CD4-positive, alpha-beta memory T cell (primary cell): Measurements from ENCODE around the gene C17orf113. TPM values are rescaled to one million over a fixed set of nuclear protein-coding genes. Genes with fewer than 3 reads are reported as not detected.

Experiments used
- CTCF ChIA-PET: fragments of 350-600 bp; sonication (Branson Sonifier 250); formaldehyde crosslinking; loops from one replicate; lab custom pipeline; 2021; ENCODE audit warnings: inconsistent platforms; ENCODE audit not compliant: partially characterized antibody; lab: Charles Lee
- POLR2A ChIA-PET: fragments of 350-600 bp; sonication (Branson Sonifier 250); formaldehyde crosslinking; loops from one replicate; lab custom pipeline; 2021; ENCODE audit not compliant: partially characterized antibody; lab: Charles Lee
- DNase-seq, 5 donors: peaks; one replicate each; pipeline versions ENCODE4 v3.0.0 to v3.0.0-alpha.2; 2020 to 2022; ENCODE audit warnings: mixed read lengths in 1 of 5
- H3K27ac ChIP-seq: one replicate; pipeline ENCODE4 v1.7.0; 2013; ENCODE audit warnings: low read depth, low read length
- H3K27me3 ChIP-seq: 2 replicates; pipeline ENCODE4 v1.7.0; 2013; ENCODE audit warnings: mild to moderate bottlenecking, low read length, moderate library complexity; ENCODE audit not compliant: insufficient read depth
- H3K36me3 ChIP-seq: 2 replicates; pipeline ENCODE4 v1.7.0; 2013; ENCODE audit warnings: mild to moderate bottlenecking, low read length, moderate library complexity; ENCODE audit not compliant: insufficient read depth
- H3K4me1 ChIP-seq: 2 replicates; pipeline ENCODE4 v1.7.0; 2013; ENCODE audit warnings: mild to moderate bottlenecking, low read length, moderate library complexity; ENCODE audit not compliant: insufficient read depth
- H3K4me3 ChIP-seq, 2 donors: one replicate each; pipeline ENCODE4 v1.7.0; 2013; ENCODE audit warnings: low read length in 2 of 2, mild to moderate bottlenecking in 1 of 2
- H3K9me3 ChIP-seq, 2 donors: one replicate each; pipeline ENCODE4 v1.7.0; 2013; ENCODE audit warnings: low read length in 2 of 2, control low read depth in 1 of 2; ENCODE audit not compliant: control insufficient read depth in 1 of 2
- H3K27ac Mint-ChIP-seq, 7 donors: one replicate each; pipeline ENCODE4 v1.8.0; 2020 to 2021; ENCODE audit warnings: mixed read lengths in 7 of 7, mild to moderate bottlenecking in 6 of 7, inconsistent platforms in 3 of 7, moderate library complexity in 3 of 7
- H3K27me3 Mint-ChIP-seq, 2 donors: one replicate each; pipeline ENCODE4 v1.8.0; 2020 to 2021; ENCODE audit warnings: mixed read lengths in 2 of 2
- H3K36me3 Mint-ChIP-seq, 2 donors: one replicate each; pipeline ENCODE4 v1.8.0; 2020 to 2021; ENCODE audit warnings: mixed read lengths in 2 of 2, inconsistent platforms in 1 of 2, mild to moderate bottlenecking in 1 of 2
- H3K4me1 Mint-ChIP-seq, 4 donors: one replicate each; pipeline ENCODE4 v1.8.0; 2020 to 2021; ENCODE audit warnings: mixed read lengths in 4 of 4, mild to moderate bottlenecking in 1 of 4
- H3K4me3 Mint-ChIP-seq, 8 donors: one replicate each; pipeline ENCODE4 v1.8.0; 2020 to 2021; ENCODE audit warnings: mixed read lengths in 8 of 8, mild to moderate bottlenecking in 7 of 8, moderate library complexity in 6 of 8, inconsistent platforms in 3 of 8
- H3K9me3 Mint-ChIP-seq, 8 donors: one replicate each; pipeline ENCODE4 v1.8.0; 2020 to 2021; ENCODE audit warnings: mixed read lengths in 8 of 8, mild to moderate bottlenecking in 5 of 8, inconsistent platforms in 3 of 8, moderate library complexity in 1 of 8
- intact Hi-C: fragments of 100-400 bp; cut with micrococcal nuclease; formaldehyde crosslinking; loops from one replicate; pipeline ENCODE4 v1.15.1; 2023
- polyA plus RNA-seq, 2 donors: library from polyadenylated mRNA; unstranded; fragments of 300-500 nt; fragmentation: Illumina TruSeq; gene quantifications; one replicate each; pipeline ENCODE4 v1.2.3, GENCODE V29; 2021
- total RNA-seq, 2 experiments: library from RNA; stranded (reverse); gene quantifications; one replicate each; pipeline ENCODE4 v1.2.3, GENCODE V29; 2021

The C17orf113 gene
- total and polyA plus RNA-seq, 4 experiments from 2014 or later: 0.39 to 0.97 (median 0.64) TPM

DNA sequence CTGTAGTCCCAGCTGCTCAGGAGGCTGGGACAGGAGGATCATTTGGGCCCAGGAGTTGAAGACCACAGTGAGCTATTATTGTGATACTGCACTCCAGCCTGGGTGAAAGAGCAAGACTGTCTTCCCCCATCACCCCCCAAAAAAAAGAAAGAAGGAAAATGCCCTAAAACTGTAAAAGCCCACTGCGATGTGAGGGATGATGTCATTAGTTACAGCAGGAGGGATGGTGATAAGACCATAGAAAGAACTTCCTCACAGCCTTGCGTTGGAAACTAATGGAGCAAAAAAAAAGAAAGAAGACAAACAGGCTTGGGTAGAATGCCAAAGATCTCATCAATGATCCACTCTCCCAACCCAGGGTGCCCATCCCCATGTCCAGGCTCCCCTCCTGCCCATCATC lies 29.1 kb upstream of the C17orf113 start:
- H3K9me3 ChIP-seq: no peaks in the 10 kb centered on the region
- Mint-ChIP-seq H3K4me1 (no peaks in the 10 kb centered on the region), H3K4me3 (no peak overlapping the region), H3K27me3 (peaks cover 0 to 11% of the 10 kb centered on the region in 2 donors), H3K27ac (no peak overlapping the region), H3K9me3 (no peaks in the 10 kb centered on the region), H3K36me3 (no peaks in the 10 kb centered on the region)
- H3K27ac ChIP-seq: no peak overlapping the region
- no peaks in the 10 kb centered on the region for H3K27me3 ChIP-seq
- no peaks in the 10 kb centered on the region for H3K36me3 ChIP-seq
- no peak overlapping the region for H3K4me3 ChIP-seq
- intact Hi-C loops: no loop called here
- no peaks in the 10 kb centered on the region for H3K4me1 ChIP-seq
- no peak for DNase-seq
- CTCF ChIA-PET: interaction anchor here (0.9 to 2.0 kb wide), 3 partner anchors 19 to 53 kb away, joined by 3 to 6 read pairs (median 3); partner anchors contain the start of gene ZNF385C
- POLR2A ChIA-PET: no interaction called here

DNA sequence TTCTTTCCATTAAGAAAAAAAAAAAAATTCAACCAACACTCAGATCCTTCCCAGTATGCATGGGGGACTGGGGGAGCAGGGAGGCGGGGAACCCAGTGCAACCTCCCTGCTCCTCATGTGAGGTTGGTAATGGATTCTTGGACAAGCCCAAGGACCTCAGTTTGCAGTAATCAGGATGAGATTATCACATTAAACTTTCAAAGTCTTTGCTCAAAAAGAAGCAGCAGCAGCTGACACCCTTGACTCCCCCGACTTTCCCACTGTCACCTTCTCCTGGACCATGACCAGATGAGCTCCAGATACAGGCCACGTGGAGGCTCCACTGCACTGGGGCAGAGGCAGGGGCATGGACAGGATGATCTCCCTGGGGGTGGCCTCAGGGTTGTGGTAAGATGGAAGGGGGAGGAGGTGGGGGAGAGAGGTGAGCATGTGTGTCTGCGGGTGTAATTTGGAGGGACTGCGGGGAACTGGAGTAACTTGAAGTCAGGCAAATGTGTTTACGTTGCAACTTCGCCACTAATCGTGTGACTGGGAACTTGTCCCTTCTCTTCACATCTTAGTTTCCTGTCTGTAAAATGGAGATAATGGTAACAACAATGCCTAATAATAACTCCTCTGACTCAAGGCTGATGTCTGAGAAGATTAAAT lies 28.1 kb upstream of the C17orf113 start:
- Mint-ChIP-seq H3K4me3 (no peak overlapping the region), H3K27ac (no peak overlapping the region), H3K4me1 (no peaks in the 10 kb centered on the region), H3K36me3 (no peaks in the 10 kb centered on the region), H3K9me3 (no peaks in the 10 kb centered on the region), H3K27me3 (peaks cover 5 to 16% of the 10 kb centered on the region in 2 donors)
- POLR2A ChIA-PET: no interaction called here
- no peaks in the 10 kb centered on the region for H3K27me3 ChIP-seq
- intact Hi-C loops: no loop called here
- no peaks in the 10 kb centered on the region for H3K9me3 ChIP-seq
- no peak overlapping the region for H3K4me3 ChIP-seq
- no peak overlapping the region for H3K27ac ChIP-seq
- CTCF ChIA-PET: no interaction called here
- H3K36me3 ChIP-seq: no peaks in the 10 kb centered on the region
- DNase-seq: no peak
- no peaks in the 10 kb centered on the region for H3K4me1 ChIP-seq

DNA sequence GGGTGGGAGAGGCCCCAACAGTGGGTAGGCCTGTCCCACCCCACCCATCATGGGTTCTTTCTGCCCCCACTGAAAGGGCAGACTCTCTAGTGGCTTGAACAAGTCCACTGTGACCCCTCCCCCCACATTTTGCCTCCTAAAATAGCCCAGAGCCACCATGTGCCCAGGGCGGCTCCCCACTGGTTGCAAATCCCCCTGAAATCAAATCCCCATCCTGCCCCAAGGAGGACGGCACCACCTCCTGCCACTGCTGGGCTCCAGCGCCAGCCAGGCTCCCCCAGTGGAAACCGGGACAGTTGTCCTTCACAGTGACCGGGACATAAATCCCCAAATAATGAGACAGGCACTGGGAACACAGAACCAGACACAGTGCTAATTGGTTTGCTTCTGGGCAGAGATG lies 27.4 kb upstream of the C17orf113 start:
- no peak overlapping the region for H3K4me3 ChIP-seq
- peaks cover 0 to 3% (median 0%) of the 10 kb centered on the region in 4 donors for H3K4me1 Mint-ChIP-seq
- H3K4me3 Mint-ChIP-seq: no peak overlapping the region
- no peaks in the 10 kb centered on the region for H3K4me1 ChIP-seq
- H3K36me3 ChIP-seq: no peaks in the 10 kb centered on the region
- H3K27ac ChIP-seq: no peak overlapping the region
- no peaks in the 10 kb centered on the region for H3K9me3 Mint-ChIP-seq
- H3K27me3 Mint-ChIP-seq: peaks cover 12 to 22% of the 10 kb centered on the region in 2 donors
- H3K27ac Mint-ChIP-seq: peak overlapping the region in 1 of 7 donors; percentile 29
- ChIA-PET CTCF (no interaction called here), POLR2A (no interaction called here)
- no peaks in the 10 kb centered on the region for H3K9me3 ChIP-seq
- no peaks in the 10 kb centered on the region for H3K27me3 ChIP-seq
- intact Hi-C loops: no loop called here
- no peaks in the 10 kb centered on the region for H3K36me3 Mint-ChIP-seq
- no peak for DNase-seq

DNA sequence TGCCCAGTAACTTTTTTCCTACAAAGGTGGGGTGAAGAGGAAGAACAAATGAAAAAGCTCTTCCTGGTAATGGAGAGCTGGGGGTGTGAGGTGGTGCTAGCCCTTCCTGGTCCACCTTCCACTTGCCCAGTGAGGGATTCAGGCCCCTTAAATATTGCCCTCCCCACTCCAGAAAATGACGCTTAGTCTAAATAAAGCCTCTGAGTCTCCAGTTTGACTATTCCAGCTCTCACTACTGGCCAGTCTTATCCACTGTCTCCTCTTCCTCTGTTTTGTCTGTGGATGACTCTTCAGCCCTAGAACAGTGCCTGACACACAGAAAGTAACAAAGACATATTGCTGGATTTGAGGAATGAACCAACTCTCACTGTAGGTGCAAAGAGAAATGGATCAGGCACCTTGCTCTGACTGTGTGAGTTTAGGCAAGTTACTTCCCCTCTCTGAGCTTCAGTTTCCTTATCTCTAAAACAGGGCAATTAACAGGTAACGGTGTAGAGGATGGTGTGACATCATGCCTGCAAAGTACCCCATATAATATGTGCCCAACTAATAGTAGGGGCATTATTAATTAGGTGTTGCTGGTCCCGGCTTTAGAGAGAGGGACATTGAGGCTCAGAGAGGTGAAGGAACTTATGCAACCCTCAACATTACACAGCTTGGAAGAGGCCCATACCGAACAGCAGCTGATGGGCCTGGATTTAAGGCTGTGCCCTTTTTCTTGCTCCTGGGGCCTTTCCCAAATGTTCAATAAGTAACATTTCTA lies 26.6 kb upstream of the C17orf113 start:
- Mint-ChIP-seq H3K9me3 (no peaks in the 10 kb centered on the region), H3K36me3 (no peaks in the 10 kb centered on the region), H3K27ac (no peak overlapping the region), H3K27me3 (peaks cover 13 to 21% of the 10 kb centered on the region in 2 donors), H3K4me3 (no peak overlapping the region), H3K4me1 (peaks cover 0 to 3% (median 1%) of the 10 kb centered on the region in 4 donors)
- H3K27me3 ChIP-seq: peaks cover 3% of the 10 kb centered on the region
- H3K9me3 ChIP-seq: no peaks in the 10 kb centered on the region
- CTCF ChIA-PET: no interaction called here
- POLR2A ChIA-PET: no interaction called here
- no peak for DNase-seq
- intact Hi-C loops: no loop called here
- peaks cover 3% of the 10 kb centered on the region for H3K4me1 ChIP-seq
- H3K27ac ChIP-seq: no peak overlapping the region
- no peak overlapping the region for H3K4me3 ChIP-seq
- no peaks in the 10 kb centered on the region for H3K36me3 ChIP-seq

DNA sequence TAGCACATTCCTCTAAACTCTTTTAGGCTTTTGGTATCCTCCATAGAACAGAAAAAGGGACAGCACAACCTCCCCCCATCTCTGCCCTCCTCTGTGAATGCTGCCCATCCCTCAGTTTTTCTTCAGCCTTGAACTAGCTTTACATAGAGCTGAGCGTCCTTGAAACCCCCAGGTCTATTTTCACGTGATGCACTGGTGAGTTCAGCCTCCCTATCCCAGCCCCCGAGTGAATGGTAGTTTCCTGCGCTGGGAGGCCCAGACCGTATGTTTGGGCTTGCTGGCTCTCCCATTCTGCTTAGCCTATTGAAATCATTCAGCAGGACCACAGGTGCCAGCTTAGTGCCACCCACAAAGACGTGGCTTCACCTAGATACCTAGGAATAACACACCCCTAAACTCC lies 25.4 kb upstream of the C17orf113 start:
- Histone ChIP-seq H3K9me3 (no peaks in the 10 kb centered on the region), H3K4me3 (no peak overlapping the region), H3K4me1 (peaks cover 8% of the 10 kb centered on the region), H3K27me3 (peaks cover 13% of the 10 kb centered on the region), H3K36me3 (no peaks in the 10 kb centered on the region), H3K27ac (no peak overlapping the region)
- Mint-ChIP-seq H3K9me3 (no peaks in the 10 kb centered on the region), H3K4me1 (peaks cover 0 to 5% (median 2%) of the 10 kb centered on the region in 4 donors), H3K27me3 (peaks cover 16 to 28% of the 10 kb centered on the region in 2 donors), H3K27ac (peak overlapping the region in 1 of 7 donors; percentile 29), H3K36me3 (no peaks in the 10 kb centered on the region), H3K4me3 (no peak overlapping the region)
- intact Hi-C loops: no loop called here
- no peak for DNase-seq
- CTCF ChIA-PET: interaction anchor here (0.9 kb wide), 1 partner anchor 10 kb away, joined by 3 read pairs; no protein-coding TSS in a partner anchor
- POLR2A ChIA-PET: no interaction called here

DNA sequence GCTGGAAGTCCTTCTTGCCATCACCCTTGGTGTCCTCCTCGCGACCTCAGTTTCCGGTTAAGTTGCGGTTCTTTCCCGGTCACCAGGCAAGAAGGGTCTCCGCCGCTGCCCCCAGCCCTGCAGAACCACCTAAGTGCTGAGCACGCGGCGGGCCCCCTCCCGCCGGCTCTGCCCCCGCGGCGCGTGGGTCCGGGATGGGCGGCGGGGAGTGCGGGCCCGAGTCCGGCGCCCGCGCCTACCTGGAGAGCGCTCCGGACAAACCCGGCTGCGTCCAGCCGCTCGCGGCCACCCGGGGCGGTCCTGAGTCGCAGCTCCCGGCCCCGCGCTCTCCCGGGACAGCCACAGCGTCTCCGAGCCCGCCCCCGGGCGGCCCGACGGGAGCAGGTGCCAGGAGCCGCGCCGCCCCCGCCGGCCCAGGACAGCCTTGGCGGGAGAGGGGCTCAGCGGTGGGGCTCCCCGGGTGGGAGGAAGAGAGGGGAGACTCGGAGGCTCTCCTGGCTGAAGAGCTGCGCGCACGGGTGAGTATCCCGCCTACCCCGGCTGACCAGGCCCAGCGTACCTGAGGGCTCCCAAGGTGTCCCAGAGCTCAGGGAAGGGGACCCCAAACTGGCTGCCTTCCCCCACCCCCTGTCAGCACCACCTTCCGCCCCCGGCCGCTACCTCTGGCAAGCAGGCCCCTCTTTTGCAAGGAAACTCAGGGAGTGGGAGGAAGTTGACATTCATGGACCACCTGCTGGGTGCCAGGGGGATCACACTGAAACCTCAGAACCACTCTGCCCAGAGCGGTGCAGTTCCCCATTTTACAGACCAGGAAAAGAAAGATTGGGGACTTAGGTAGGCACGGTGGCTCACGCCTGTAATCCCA lies 22.2 kb upstream of the C17orf113 start:
- Histone ChIP-seq H3K4me3 (no peak overlapping the region), H3K27me3 (peaks cover 13% of the 10 kb centered on the region), H3K36me3 (no peaks in the 10 kb centered on the region), H3K9me3 (no peaks in the 10 kb centered on the region), H3K4me1 (peaks cover 8% of the 10 kb centered on the region), H3K27ac (no peak overlapping the region)
- no peak for DNase-seq
- H3K4me1 Mint-ChIP-seq: peaks cover 0 to 5% (median 2%) of the 10 kb centered on the region in 4 donors
- H3K36me3 Mint-ChIP-seq: no peaks in the 10 kb centered on the region
- intact Hi-C loops: no loop called here
- peaks cover 18 to 28% of the 10 kb centered on the region in 2 donors for H3K27me3 Mint-ChIP-seq
- H3K9me3 Mint-ChIP-seq: no peaks in the 10 kb centered on the region
- ChIA-PET CTCF (interaction anchor here (0.7 to 1.5 kb wide), 4 partner anchors 29 to 117 kb away, joined by 3 to 4 read pairs (median 3); no protein-coding TSS in a partner anchor), POLR2A (interaction anchor here (1.4 kb wide), 1 partner anchor 39 kb away, joined by 4 read pairs; the partner anchor contains the start of gene DHX58)
- H3K27ac Mint-ChIP-seq: no peak overlapping the region
- peak overlapping the region in 3 of 8 donors; percentile 31 to 60 (median 43) for H3K4me3 Mint-ChIP-seq
